ENCODE measurements around the gene LMLN. TPM values are rescaled to one million over a fixed set of nuclear protein-coding genes. Genes with fewer than 3 reads are reported as not detected.

Gene LMLN
- total and polyA plus RNA-seq, 2 of the 13 experiments (the other 11 are each of a cell fraction or from before 2014, with no cell fraction given), result 1.2 to 1.8 TPM

DNA sequence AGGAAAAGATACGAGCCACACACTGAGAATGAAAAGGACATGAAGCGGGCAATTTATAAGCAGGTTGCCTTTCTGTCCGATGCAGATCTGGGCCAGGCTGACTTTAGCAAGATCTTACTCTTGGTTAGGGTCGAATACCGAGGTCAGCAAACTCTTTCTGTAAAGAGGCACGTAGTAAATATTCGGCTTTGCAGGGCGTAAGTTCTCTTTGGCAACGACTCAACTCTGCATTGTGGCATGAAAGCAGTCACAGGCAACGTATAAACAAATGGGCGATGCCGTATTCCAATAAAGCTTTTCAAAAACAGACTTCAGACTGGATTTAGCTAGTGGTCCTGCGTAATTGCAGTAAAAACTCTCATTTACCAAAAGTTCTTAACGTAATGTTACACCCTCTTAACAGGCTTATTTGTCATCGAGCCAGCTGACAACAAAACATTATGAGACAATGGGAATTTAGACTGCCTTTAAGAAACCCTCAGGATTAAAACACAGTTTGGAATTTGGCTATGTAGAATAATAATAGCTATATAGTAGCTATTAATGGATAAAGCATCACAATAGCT lies 23.1 kb upstream of the LMLN start:
- no peaks in the 10 kb centered on the region for H3K4me1 ChIP-seq (ENCODE audit: insufficient read depth, low read length)
- H3K4me2 ChIP-seq (ENCODE audit: low read depth, low read length), result no peak overlapping the region
- 82% methylated on average over 15 of the region's 15 CpGs for WGBS (ENCODE audit: low lambda C conversion rate)
- ATAC-seq, result no peak
- no peaks in the 10 kb centered on the region for H3K9me3 ChIP-seq (ENCODE audit: low read length)
- H4K20me1 ChIP-seq (ENCODE audit: insufficient read depth, low read length), result no peaks in the 10 kb centered on the region
- no peak overlapping the region for H3K4me3 ChIP-seq (replicated peaks in 1 of 3; ENCODE audit: insufficient read depth in 1 of 3, low read depth in 2 of 3, low read length in 3 of 3)
- POLR2A ChIA-PET, result no interaction called here
- CTCF ChIA-PET (ENCODE audit: low intra/inter-chr PET ratio, low total read pairs), result no interaction called here
- H3K36me3 ChIP-seq (replicated peaks in 1 of 2; ENCODE audit: control insufficient read depth in 1 of 2, insufficient read depth in 2 of 2, low read length in 2 of 2), result no peaks in the 10 kb centered on the region
- intact Hi-C loops (cut with micrococcal nuclease; ENCODE audit: unreplicated experiment) (no loop called here), in situ Hi-C loops (cut with HindIII; ENCODE audit: extremely low pct_ligation_motif_present, low pct_unique_long_range_greater_than_20kb) (no loop called here)
- no peak for TF ChIP-seq U2AF2 (IDR thresholded peaks at IDR 0.05; ENCODE audit: low read depth, low read length)
- TF ChIP-seq NFATC3 (CRISPR knock-in tag; IDR thresholded peaks at IDR 0.05), result no peak
- TF ChIP-seq HNF4A (CRISPR knock-in tag; IDR thresholded peaks at IDR 0.05), result no peak
- no peak for TF ChIP-seq SIX1 (CRISPR knock-in tag; IDR thresholded peaks at IDR 0.05; ENCODE audit: borderline replicate concordance)
- TF ChIP-seq ZNF350 (CRISPR knock-in tag; IDR thresholded peaks at IDR 0.05; ENCODE audit: borderline replicate concordance, low read depth), result no peak
- TF ChIP-seq, protein P1, sequence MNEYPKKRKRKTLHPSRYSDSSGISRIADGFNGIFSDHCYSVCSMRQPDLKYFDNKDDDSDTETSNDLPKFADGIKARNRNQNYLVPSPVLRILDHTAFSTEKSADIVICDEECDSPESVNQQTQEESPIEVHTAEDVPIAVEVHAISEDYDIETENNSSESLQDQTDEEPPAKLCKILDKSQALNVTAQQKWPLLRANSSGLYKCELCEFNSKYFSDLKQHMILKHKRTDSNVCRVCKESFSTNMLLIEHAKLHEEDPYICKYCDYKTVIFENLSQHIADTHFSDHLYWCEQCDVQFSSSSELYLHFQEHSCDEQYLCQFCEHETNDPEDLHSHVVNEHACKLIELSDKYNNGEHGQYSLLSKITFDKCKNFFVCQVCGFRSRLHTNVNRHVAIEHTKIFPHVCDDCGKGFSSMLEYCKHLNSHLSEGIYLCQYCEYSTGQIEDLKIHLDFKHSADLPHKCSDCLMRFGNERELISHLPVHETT (CRISPR knock-in tag; conservative IDR thresholded peaks at IDR 0.05), result no peak
- no peak for TF ChIP-seq ZNF235 (CRISPR knock-in tag; IDR thresholded peaks at IDR 0.05; ENCODE audit: borderline replicate concordance)
- TF ChIP-seq CBFB (CRISPR knock-in tag; IDR thresholded peaks at IDR 0.05), result no peak
- TF ChIP-seq ETV5 (CRISPR knock-in tag; IDR thresholded peaks at IDR 0.05; ENCODE audit: borderline replicate concordance), result no peak
- TF ChIP-seq SMARCE1 (IDR thresholded peaks at IDR 0.05; ENCODE audit: borderline replicate concordance), result no peak
- no peak for TF ChIP-seq SAP130 (CRISPR knock-in tag; IDR thresholded peaks at IDR 0.05; ENCODE audit: low read depth)
- TF ChIP-seq ZBTB7A (CRISPR knock-in tag; IDR thresholded peaks at IDR 0.05), result no peak
- TF ChIP-seq, protein P2, sequence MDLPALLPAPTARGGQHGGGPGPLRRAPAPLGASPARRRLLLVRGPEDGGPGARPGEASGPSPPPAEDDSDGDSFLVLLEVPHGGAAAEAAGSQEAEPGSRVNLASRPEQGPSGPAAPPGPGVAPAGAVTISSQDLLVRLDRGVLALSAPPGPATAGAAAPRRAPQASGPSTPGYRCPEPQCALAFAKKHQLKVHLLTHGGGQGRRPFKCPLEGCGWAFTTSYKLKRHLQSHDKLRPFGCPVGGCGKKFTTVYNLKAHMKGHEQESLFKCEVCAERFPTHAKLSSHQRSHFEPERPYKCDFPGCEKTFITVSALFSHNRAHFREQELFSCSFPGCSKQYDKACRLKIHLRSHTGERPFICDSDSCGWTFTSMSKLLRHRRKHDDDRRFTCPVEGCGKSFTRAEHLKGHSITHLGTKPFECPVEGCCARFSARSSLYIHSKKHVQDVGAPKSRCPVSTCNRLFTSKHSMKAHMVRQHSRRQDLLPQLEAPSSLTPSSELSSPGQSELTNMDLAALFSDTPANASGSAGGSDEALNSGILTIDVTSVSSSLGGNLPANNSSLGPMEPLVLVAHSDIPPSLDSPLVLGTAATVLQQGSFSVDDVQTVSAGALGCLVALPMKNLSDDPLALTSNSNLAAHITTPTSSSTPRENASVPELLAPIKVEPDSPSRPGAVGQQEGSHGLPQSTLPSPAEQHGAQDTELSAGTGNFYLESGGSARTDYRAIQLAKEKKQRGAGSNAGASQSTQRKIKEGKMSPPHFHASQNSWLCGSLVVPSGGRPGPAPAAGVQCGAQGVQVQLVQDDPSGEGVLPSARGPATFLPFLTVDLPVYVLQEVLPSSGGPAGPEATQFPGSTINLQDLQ (CRISPR knock-in tag; IDR thresholded peaks at IDR 0.05), result no peak
- TF ChIP-seq, protein P3, sequence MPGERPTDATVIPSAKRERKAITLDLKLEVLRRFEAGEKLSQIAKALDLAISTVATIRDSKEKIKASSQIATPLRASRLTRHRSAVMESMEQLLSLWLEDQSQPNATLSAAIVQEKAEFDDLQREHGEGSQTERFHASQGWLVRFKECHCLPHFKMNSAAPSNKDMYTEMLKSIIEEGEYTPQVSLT (CRISPR knock-in tag; IDR thresholded peaks at IDR 0.05; ENCODE audit: borderline replicate concordance, low read depth), result no peak
- no peak for TF ChIP-seq SMC3 (IDR thresholded peaks at IDR 0.05; ENCODE audit: low read length)
- TF ChIP-seq ZNF564 (CRISPR knock-in tag; IDR thresholded peaks at IDR 0.05), result no peak
- TF ChIP-seq ZNF619 (CRISPR knock-in tag; IDR thresholded peaks at IDR 0.05), result no peak
- no peak overlapping the region for H2AFZ ChIP-seq (ENCODE audit: low read length)
- no peak overlapping the region for H3K27ac ChIP-seq (ENCODE audit: extremely low read length, insufficient read depth, low read length)
- H3K9ac ChIP-seq (ENCODE audit: insufficient read depth, low read depth, low read length), result no peak overlapping the region
- DNase-seq (ENCODE audit: low spot score), result no peak
- BruUV-seq (replicated peaks), result no TSS peak
- no peaks in the 10 kb centered on the region; a peak in 1 of 5 replicates for H3K27me3 ChIP-seq (ENCODE audit: control insufficient read depth in 1 of 2, insufficient read depth in 2 of 2, low read length in 2 of 2)
- no peaks in the 10 kb centered on the region for H3K79me2 ChIP-seq (ENCODE audit: insufficient read depth, low read length)
- no peak for FAIRE-seq

All from HepG2 (cell line).